Neural progenitor cell (in vitro differentiated cells): Measurements from ENCODE around the gene ANKRD53.

ENCODE experiments used
- CTCF ChIP-seq: fragments of 200-600 bp; sonication (generic); IDR thresholded peaks from 2 replicates; pipeline ENCODE4 v1.5.1; 2017; ENCODE audit warnings: antibody characterized with exemption, mild to moderate bottlenecking
- EZH2 ChIP-seq: fragments of 200-600 bp; sonication (generic); IDR thresholded peaks from 2 replicates; pipeline ENCODE4 v1.6.1; 2017; ENCODE audit warnings: antibody characterized with exemption, mild to moderate bottlenecking, moderate library complexity
- EZH2phosphoT487 ChIP-seq: fragments of 200-600 bp; sonication (generic); IDR thresholded peaks from 2 replicates; pipeline ENCODE4 v1.6.1; 2017; ENCODE audit warnings: antibody characterized with exemption

DNA sequence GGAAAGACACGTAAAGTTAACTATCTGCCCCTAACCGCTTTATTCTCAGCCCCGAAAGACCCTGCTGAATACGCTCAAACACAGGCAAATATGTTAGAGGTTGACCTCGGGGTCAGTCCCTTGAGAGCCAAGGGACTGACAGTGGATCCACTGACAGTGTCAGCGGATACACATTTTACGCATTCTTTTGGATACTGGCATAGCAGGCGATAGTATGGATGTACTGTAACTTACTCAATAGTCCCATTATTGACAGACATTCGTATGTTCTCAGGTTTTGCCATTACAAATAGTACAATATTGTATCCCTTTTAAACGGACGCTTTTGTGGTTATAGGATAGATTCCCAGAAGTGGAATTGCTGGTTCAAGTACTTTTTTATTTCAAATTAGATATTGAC is 29.3 kb upstream of the ANKRD53 start:
- no peak for TF ChIP-seq EZH2phosphoT487
- no peak for TF ChIP-seq CTCF
- no peak for TF ChIP-seq EZH2
